OCI-LY3 (cell line): Measurements from ENCODE around the gene CPEB3.

Source experiments
- H2AFZ ChIP-seq: fragments of 200-600, 300-600 bp; shearing (Covaris generic); 2 replicates; pipeline ENCODE4 v1.6.0; 2014; ENCODE audit warnings: antibody characterized with exemption, low read depth, low read length
- H3K27ac ChIP-seq: fragments of 200-600, 300-600 bp; sonication (generic); 2 replicates; pipeline ENCODE4 v1.5.1; 2014; ENCODE audit warnings: mild to moderate bottlenecking, low read length, moderate library complexity, mixed read lengths
- H3K27me3 ChIP-seq: fragments of 200-600, 300-600 bp; sonication (generic); 2 replicates; pipeline ENCODE4 v1.6.1; 2014; ENCODE audit warnings: low read depth, low read length, mixed read lengths
- H3K36me3 ChIP-seq: fragments of 200-600, 300-600 bp; sonication (generic); replicated peaks from 2 replicates; pipeline ENCODE3; 2014; ENCODE audit warnings: low read depth, low read length, mixed read lengths
- H3K4me1 ChIP-seq: fragments of 300-600, 200-600 bp; sonication (generic); 2 replicates; pipeline ENCODE4 v1.6.1; 2014; ENCODE audit warnings: low read length, mixed read lengths
- H3K4me2 ChIP-seq: fragments of 200-600, 300-600 bp; sonication (generic); 2 replicates; pipeline ENCODE4 v1.6.1; 2014; ENCODE audit warnings: low read length, mixed read lengths
- H3K4me3 ChIP-seq: fragments of 300-600, 200-600 bp; sonication (generic); 2 replicates; pipeline ENCODE4 v1.5.1; 2014; ENCODE audit warnings: antibody characterized with exemption, mild to moderate bottlenecking, low read length, moderate library complexity
- H3K79me2 ChIP-seq: fragments of 300-600, 200-600 bp; shearing (Covaris generic); 2 replicates; pipeline ENCODE4 v1.6.1; 2014; ENCODE audit warnings: mild to moderate bottlenecking, low read length, mixed read lengths
- H3K9ac ChIP-seq: fragments of 300-600, 200-600 bp; shearing (Covaris generic); 2 replicates; pipeline ENCODE4 v1.6.0; 2014; ENCODE audit warnings: mild to moderate bottlenecking, low read length, moderate library complexity
- H3K9me3 ChIP-seq: fragments of 200-600, 300-600 bp; shearing (Covaris generic); 2 replicates; pipeline ENCODE4 v1.6.1; 2014; ENCODE audit warnings: low read length, mixed read lengths; ENCODE audit not compliant: insufficient read depth
- H4K20me1 ChIP-seq: fragments of 200-600, 300-600 bp; sonication (generic); 2 replicates; pipeline ENCODE4 v1.6.1; 2016; ENCODE audit warnings: low read length, mixed read lengths; ENCODE audit not compliant: insufficient read depth
- CTCF ChIP-seq: fragments of 200-600, 300-600 bp; sonication (generic); IDR thresholded peaks from 2 replicates; pipeline ENCODE4 v1.5.1; 2014; ENCODE audit warnings: antibody characterized with exemption, low read length, low read depth
- EZH2phosphoT487 ChIP-seq: fragments of 200-600 bp; shearing (Covaris generic); IDR thresholded peaks from 2 replicates; pipeline ENCODE4 v1.6.1; 2018; ENCODE audit warnings: antibody characterized with exemption, mixed run types, low read depth

The CPEB3 gene

GRCh38 chr10:92291921-92292845 lies 1.3 kb upstream of the CPEB3 start:
- peak overlapping the region; percentile 85 for H3K4me2 ChIP-seq
- no peaks in the 10 kb centered on the region for H3K9me3 ChIP-seq
- no peak overlapping the region for H3K27ac ChIP-seq
- H4K20me1 ChIP-seq: peaks cover 6% of the 10 kb centered on the region; the same call in 1 of the 2 replicates
- 0 out of 2 replicates have a peak overlapping the region, but pooled peaks have one; percentile 19 for H2AFZ ChIP-seq
- H3K4me3 ChIP-seq: peak overlapping the region; percentile 92
- TF ChIP-seq EZH2phosphoT487 (no peak), CTCF (peak; percentile 65)
- peaks cover 38% of the 10 kb centered on the region for H3K79me2 ChIP-seq
- no peaks in the 10 kb centered on the region for H3K27me3 ChIP-seq
- H3K4me1 ChIP-seq: peaks cover 3% of the 10 kb centered on the region; the same call in 1 of the 2 replicates
- H3K9ac ChIP-seq: peak overlapping the region; percentile 86
- H3K36me3 ChIP-seq: peaks cover 3% of the 10 kb centered on the region

GRCh38 chr10:92291616-92291865 lies 663 bp upstream of the CPEB3 start:
- peak overlapping the region; percentile 92 for H3K4me3 ChIP-seq
- H3K9ac ChIP-seq: peak overlapping the region; percentile 86
- H4K20me1 ChIP-seq: peaks cover 6% of the 10 kb centered on the region; the same call in 1 of the 2 replicates
- peak overlapping the region; percentile 85 for H3K4me2 ChIP-seq
- H3K9me3 ChIP-seq: no peaks in the 10 kb centered on the region
- H3K27ac ChIP-seq: peak overlapping the region; percentile 40
- 0 out of 2 replicates have a peak overlapping the region, but pooled peaks have one; percentile 63 for H2AFZ ChIP-seq
- H3K4me1 ChIP-seq: peaks cover 3% of the 10 kb centered on the region; the same call in 1 of the 2 replicates
- H3K36me3 ChIP-seq: peaks cover 3% of the 10 kb centered on the region
- TF ChIP-seq EZH2phosphoT487: no peak
- TF ChIP-seq CTCF: no peak
- peaks cover 37% of the 10 kb centered on the region for H3K79me2 ChIP-seq
- no peaks in the 10 kb centered on the region for H3K27me3 ChIP-seq

- peak overlapping the region; percentile 97 for H3K4me2 ChIP-seq
- peaks cover 26% of the 10 kb centered on the region for H3K79me2 ChIP-seq
- H3K9me3 ChIP-seq: no peaks in the 10 kb centered on the region
- peak overlapping the region; percentile 92 for H3K4me3 ChIP-seq
- peaks cover 3% of the 10 kb centered on the region for H3K36me3 ChIP-seq
- no peaks in the 10 kb centered on the region for H3K27me3 ChIP-seq
- H3K4me1 ChIP-seq: peaks cover 3% of the 10 kb centered on the region; the same call in 1 of the 2 replicates
- H2AFZ ChIP-seq: peak overlapping the region; percentile 89
- peaks cover 6% of the 10 kb centered on the region; the same call in 1 of the 2 replicates for H4K20me1 ChIP-seq
- TF ChIP-seq EZH2phosphoT487: no peak
- TF ChIP-seq CTCF: no peak
- H3K27ac ChIP-seq: no peak overlapping the region
- peak overlapping the region; percentile 73 for H3K9ac ChIP-seq
Observed at GRCh38 chr10:92290076-92290836, 622 bp downstream of the CPEB3 start.
